HG02852 (cell line): ENCODE data around the gene SERPINF2.
"Not testable (repeated sequence)": the region's sequence is repeated elsewhere in the genome, so short reads cannot be mapped to it uniquely, and the experiment has no call there.

ENCODE experiments used
- ATAC-seq: cut with Tn5 transposase; IDR thresholded peaks from one replicate; pipeline ENCODE4 v1.9.1; 2021; ENCODE audit warnings: mild to moderate bottlenecking, moderate library complexity; ENCODE audit not compliant: unreplicated experiment

SERPINF2 gene

DNA sequence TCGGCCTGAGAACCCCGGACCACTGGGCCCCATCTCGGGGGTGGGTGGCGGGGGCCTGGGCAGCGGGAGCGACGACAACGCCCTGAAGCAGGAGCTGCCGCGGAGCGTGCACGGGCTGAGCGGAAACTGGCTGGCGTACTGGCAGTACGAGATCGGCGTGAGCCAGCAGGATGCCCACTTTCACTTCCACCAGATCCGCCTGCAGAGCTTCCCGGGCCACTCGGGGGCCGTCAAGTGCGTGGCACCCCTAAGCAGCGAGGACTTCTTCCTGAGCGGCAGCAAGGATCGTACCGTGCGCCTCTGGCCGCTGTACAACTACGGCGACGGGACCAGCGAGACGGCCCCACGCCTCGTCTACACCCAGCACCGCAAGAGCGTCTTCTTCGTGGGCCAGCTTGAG is 8.9 kb upstream of the SERPINF2 start:
- no peak for ATAC-seq

GRCh38 chr17:1735418-1735817 is 7.3 kb upstream of the SERPINF2 start:
- no peak for ATAC-seq

GRCh38 chr17:1735834-1736347 is 6.8 kb upstream of the SERPINF2 start:
- no peak for ATAC-seq

DNA sequence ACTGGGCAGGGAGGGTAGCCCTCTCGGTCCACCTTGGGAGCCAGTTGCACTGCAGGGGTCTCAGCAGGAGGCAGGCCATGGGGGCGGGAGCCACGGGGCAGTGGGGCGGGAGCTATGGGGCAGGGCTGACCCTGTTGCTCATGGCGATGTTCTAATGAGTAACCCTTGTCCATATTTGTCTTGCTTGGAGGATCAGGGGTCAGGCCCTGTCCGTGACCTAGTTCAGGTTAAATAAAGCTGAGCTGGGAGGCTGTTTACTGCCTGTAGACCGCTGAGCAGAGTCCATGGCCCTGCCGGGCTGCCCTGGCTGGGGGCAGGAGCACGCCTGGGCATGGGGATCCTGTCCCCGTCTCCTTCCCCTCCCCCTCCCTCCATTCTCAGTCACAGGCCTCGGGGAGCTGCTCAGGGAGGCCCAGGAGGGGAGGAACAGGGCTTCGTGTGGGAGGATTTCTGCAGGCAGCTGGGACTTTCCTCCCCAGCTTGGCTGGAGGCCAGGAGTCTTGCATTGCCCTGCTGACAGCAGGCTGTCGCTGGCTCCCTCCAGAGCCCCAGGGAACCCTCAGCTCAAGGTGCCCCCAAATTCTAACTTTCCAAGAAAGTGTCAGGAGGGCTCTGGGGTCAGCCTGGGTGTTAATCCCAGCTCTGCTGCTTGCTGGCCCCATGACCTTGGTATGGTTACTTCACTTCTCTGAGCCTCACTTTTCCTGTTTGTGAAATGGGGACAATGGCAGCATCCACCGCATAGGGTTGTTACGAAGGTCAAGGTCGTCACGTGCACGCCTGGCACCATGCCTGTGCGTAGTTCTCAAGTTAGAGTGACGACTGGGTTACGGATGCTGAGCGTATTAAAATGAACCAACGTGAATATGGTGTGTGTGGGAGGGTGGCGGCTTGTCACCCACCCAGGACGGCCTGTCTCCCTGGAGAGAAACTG is 6.1 kb upstream of the SERPINF2 start:
- no peak for ATAC-seq

GRCh38 chr17:1737531-1738291 is 5.0 kb upstream of the SERPINF2 start:
- ATAC-seq: no peak

- ATAC-seq: not testable (repeated sequence)
These were observed 772 bp upstream of the SERPINF2 start for GRCh38 chr17:1741899-1742298.

DNA sequence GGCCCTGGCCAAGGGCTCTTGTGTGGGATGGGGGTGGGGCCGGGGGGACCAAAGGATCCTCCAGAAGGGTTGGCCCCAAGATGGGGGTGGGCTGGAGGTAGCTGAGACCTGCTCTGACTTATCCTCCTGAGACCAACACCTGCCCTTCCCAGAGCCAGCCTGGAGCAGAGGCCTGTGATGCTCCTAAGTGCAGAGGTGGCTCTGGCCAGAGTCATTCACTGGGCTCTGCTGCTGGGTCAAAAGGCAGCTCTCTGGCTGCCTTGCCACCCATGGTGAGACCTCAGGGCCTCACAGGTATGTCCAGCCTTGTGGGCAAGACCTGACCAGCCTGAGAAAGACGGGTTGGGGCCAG is 393 bp downstream of the SERPINF2 start:
- no peak for ATAC-seq

DNA sequence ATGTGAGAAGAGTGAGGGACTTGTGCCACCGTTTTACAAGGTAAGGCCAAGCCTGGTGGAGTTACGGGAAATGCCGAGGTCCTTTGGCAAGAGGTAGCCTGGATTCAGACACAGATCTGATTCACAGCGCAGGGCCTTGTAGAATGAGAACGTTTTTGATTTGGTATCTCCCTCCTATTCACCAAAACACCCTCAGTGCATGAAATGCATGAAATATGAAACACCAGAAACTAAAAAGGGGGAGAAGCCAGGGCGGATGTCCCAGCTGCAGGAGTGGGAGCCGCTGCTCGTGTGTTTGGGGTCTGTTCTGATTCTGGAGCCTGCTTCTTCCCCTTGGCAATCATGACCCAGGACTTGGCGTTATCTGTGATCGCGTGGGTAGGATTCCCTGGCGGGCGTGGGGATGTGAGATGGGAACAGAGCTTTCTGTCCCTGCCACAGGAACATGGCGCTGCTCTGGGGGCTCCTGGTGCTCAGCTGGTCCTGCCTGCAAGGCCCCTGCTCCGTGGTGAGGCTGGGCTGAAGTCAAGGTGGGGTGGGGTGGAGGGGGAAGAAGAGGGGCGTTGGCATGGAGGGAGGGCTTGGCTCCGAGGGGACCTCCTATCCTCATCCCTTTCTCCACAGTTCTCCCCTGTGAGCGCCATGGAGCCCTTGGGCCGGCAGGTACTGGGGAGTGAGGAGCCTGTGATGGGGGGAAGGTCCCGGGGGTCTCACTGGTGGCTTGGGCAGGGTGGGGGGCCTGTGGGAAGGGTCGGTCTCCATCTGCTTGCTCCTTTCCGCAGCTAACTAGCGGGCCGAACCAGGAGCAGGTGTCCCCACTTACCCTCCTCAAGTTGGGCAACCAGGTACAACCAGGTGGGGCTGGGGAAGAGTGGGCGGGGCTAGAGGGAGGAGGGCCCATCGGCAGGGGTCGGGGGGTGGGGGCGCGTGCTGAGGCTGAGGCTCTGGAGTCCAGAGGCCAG is 2.2 kb downstream of the SERPINF2 start:
- ATAC-seq: no peak

- no peak for ATAC-seq
These were observed 2.9 kb downstream of the SERPINF2 start for GRCh38 chr17:1745513-1746020.

- ATAC-seq: no peak
These were observed 4.4 kb downstream of the SERPINF2 start for GRCh38 chr17:1746975-1747543.

DNA sequence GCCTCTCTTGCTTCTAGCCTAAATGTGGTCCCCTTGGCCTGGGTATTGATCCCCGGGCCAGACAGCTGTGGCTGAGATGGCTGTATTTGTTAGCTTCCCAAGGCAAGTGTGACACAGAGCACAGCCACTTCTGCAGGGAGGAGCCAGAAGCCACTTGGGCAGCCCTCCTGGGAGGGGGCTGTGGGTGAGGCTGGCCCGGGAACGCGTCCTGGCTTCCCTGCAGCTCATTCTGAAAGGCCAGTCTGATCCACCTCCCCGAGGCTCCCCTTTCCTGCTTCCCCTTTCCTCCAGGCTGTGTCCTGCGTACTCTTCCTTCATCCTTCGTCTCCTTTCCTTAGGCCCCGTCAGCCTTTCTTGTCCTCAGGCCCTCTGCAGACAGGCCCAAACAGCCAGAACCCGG is 8.0 kb downstream of the SERPINF2 start:
- no peak for ATAC-seq

GRCh38 chr17:1752425-1753262 is 10.0 kb downstream of the SERPINF2 start:
- no peak for ATAC-seq

GRCh38 chr17:1753767-1754429 is 11.2 kb downstream of the SERPINF2 start:
- ATAC-seq: no peak

GRCh38 chr17:1754430-1755112 is 11.9 kb downstream of the SERPINF2 start:
- no peak for ATAC-seq

GRCh38 chr17:1755252-1755826 is 12.7 kb downstream of the SERPINF2 start:
- no peak for ATAC-seq

DNA sequence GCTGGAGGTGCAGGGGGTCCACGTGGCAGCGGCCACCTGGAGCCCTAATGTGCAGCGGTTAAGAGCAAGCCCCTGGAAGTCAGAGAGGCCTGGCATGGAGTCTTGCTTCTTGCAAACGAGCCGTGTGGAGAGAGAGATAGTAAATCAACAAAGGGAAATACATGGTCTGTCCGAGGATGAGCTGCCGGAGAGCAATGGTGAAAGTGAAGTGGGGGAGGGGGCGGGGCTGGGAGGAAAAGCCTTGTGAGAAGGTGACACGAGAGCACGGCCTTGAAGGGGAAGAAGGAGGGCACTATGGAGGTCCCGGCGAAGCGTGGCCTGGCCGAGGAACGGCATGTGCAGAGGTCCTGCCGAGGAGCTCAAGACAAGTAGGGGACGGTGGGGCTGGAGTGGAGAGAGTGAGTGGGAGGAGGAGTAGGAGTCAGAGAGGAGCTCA is 13.2 kb downstream of the SERPINF2 start:
- no peak for ATAC-seq

- ATAC-seq: no peak
These were observed 16.1 kb downstream of the SERPINF2 start for GRCh38 chr17:1758807-1759206.

DNA sequence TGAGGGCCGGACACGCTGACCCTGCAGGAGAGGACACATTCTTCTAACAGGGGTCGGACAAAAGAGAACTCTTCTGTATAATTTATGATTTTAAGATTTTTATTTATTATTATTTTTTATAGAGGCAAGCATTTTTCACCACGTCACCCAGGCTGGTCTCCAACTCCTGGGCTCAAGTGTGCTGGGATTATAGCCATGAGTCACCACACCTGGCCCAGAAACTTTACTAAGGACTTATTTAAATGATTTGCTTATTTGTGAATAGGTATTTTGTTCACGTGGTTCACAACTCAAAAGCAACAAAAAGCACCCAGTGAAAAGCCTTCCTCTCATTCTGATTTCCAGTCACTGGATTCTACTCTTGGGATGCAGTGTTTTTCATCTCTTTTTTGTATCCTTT is 16.9 kb downstream of the SERPINF2 start:
- ATAC-seq: no peak
